Bronchial epithelial cell (primary cell): Measurements from ENCODE around the gene CEP112. TPM values are rescaled to one million over a fixed set of nuclear protein-coding genes. Genes with fewer than 3 reads are reported as not detected.
A peak's percentile ranks its signal among the peaks of the same experiment; 100 is the strongest.

Source experiments
- DNase-seq: peaks from one replicate; pipeline ENCODE4 v3.0.0-alpha.2; 2010; ENCODE audit warnings: low read depth
- FAIRE-seq: peaks from 2 replicates; lab custom pipeline; 2011; peaks lifted over from hg19 to GRCh38; lab: Jason Lieb, UNC
- H3K27me3 ChIP-seq: 2 replicates; pipeline ENCODE4 v1.5.1; 2011; ENCODE audit warnings: low read length; ENCODE audit not compliant: control insufficient read depth, insufficient read depth
- H3K36me3 ChIP-seq: 2 replicates; pipeline ENCODE4 v1.5.1; 2011; ENCODE audit warnings: low read length; ENCODE audit not compliant: control insufficient read depth, insufficient read depth
- H3K4me3 ChIP-seq: 2 replicates; pipeline ENCODE4 v1.5.1; 2011; ENCODE audit warnings: mild to moderate bottlenecking, low read depth, low read length, control low read depth
- total RNA-seq: library from RNA; depleted of rRNA; stranded (reverse); fragments of >200 nt; gene quantifications from 2 replicates; pipeline ENCODE4 v1.2.1, GENCODE V29; 2014
- TF ChIP-seq, protein P1 (sequence below): IDR thresholded peaks from 2 replicates; pipeline ENCODE4 v1.5.1; 2011; ENCODE audit warnings: mild to moderate bottlenecking, moderate library complexity, low read length, control low read depth, inconsistent platforms; ENCODE audit not compliant: insufficient read depth, severe bottlenecking

Gene CEP112
- total RNA-seq, 1 donor from 2014 or later: 2.4 TPM

DNA sequence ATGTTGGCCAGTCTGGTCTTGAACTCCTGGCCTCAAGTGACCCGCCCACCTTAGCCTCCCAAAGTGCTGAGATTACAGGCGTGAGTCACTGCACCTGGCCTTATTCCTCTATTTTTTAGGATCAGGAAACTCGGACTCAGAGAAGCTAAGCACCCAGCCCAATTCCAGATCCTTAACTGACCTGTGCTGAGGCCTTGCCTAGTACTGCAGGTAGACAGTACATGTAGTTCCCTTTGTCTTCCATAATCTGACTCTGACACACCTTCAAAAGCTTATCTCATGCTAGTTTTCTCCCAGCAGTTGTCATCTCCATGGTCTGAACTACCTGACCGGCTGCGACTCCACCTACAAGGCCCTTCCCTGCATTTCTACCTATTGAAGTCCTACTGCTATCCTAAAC lies 564.8 kb downstream of the CEP112 start:
- H3K36me3 ChIP-seq: no peaks in the 10 kb centered on the region
- FAIRE-seq (no peak), DNase-seq (no peak)
- no peaks in the 10 kb centered on the region for H3K27me3 ChIP-seq
- TF ChIP-seq, protein P1, sequence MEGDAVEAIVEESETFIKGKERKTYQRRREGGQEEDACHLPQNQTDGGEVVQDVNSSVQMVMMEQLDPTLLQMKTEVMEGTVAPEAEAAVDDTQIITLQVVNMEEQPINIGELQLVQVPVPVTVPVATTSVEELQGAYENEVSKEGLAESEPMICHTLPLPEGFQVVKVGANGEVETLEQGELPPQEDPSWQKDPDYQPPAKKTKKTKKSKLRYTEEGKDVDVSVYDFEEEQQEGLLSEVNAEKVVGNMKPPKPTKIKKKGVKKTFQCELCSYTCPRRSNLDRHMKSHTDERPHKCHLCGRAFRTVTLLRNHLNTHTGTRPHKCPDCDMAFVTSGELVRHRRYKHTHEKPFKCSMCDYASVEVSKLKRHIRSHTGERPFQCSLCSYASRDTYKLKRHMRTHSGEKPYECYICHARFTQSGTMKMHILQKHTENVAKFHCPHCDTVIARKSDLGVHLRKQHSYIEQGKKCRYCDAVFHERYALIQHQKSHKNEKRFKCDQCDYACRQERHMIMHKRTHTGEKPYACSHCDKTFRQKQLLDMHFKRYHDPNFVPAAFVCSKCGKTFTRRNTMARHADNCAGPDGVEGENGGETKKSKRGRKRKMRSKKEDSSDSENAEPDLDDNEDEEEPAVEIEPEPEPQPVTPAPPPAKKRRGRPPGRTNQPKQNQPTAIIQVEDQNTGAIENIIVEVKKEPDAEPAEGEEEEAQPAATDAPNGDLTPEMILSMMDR: no peak
- no peak overlapping the region for H3K4me3 ChIP-seq

DNA sequence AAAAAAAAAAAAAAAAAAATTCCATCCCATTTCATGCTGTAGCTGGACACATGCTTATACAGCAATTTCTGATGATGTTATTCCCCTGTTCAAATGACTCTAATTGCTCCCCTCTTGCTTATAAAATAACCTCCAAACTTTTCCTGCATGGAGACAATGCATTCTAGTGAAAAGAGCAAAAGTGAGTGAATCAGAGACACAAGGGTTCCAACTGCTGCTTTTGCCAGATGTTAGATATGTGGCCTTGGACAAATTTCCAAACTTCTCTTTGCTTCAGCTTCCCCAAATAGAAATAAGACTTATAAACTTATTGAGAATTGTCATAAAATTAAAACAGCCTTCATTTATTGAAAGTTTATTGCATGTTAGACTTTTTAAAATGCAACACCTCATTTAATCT lies 565.5 kb downstream of the CEP112 start:
- TF ChIP-seq, protein P1: no peak
- H3K36me3 ChIP-seq: no peaks in the 10 kb centered on the region
- no peak for FAIRE-seq
- no peak for DNase-seq
- no peak overlapping the region for H3K4me3 ChIP-seq
- no peaks in the 10 kb centered on the region for H3K27me3 ChIP-seq

DNA sequence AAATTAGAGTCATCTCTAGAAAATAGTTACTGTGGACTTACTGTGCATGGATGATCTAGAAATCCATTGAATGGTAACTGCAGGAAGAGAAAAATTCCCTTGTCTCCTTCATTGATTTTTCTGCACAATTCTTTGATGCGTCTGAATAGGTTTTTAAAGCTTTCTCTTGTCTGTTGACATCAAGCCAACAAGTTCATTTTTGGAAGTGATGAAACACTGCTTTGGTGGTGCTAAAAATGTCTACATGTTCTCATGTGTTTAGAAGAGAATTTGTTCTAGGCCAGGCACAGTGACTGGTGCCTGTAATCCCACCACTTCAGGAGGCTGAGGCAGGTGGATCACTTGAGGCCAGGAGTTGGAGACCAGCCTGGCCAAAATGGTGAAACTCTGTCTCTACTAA lies 573.4 kb downstream of the CEP112 start:
- TF ChIP-seq, protein P1: no peak
- Histone ChIP-seq H3K36me3 (no peaks in the 10 kb centered on the region), H3K4me3 (no peak overlapping the region), H3K27me3 (no peaks in the 10 kb centered on the region)
- DNase-seq (no peak), FAIRE-seq (no peak)

DNA sequence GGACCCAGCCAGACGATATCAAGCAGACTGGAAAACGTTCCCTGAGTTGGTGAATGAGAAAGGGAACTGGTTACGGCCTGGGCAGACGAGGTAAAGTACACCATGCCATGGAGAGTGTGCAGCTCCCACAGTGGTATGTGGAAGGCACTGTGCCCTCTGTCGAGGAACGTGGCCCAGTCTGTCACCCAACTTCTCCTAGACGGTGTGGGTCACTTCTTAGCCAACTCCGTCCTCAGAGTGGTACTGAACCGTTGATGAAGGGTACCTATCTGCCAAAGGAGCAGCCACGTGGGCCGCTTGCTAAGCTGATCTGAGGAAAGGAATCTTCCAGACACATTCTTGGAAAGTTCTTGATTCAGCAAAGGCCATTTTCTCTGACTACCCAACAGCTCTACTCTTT lies 574.4 kb downstream of the CEP112 start:
- FAIRE-seq (peak; percentile 70), DNase-seq (no peak)
- no peaks in the 10 kb centered on the region for H3K27me3 ChIP-seq
- TF ChIP-seq, protein P1: no peak
- no peak overlapping the region for H3K4me3 ChIP-seq
- H3K36me3 ChIP-seq: no peaks in the 10 kb centered on the region

DNA sequence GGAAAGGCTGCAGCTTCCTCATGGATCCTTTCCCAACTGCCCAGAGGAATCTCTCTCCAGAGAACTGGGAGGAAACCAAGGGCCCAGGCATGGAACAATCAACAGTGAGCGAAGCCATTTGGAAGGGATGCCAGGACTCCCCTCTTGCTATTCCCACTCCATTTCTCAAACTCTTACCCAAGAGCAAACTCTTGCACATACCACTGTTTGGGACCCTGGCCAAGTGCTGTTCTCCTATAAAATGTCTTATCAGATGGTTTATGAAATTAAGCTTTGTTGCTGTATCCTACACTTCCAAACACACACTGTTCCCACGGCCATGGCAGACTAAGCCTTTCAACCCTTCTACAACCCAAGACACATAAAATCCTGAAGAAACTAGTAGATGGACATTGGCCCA lies 582.2 kb downstream of the CEP112 start:
- no peak overlapping the region for H3K4me3 ChIP-seq
- FAIRE-seq: no peak
- H3K36me3 ChIP-seq: no peaks in the 10 kb centered on the region
- TF ChIP-seq, protein P1: no peak
- no peak for DNase-seq
- H3K27me3 ChIP-seq: no peaks in the 10 kb centered on the region

DNA sequence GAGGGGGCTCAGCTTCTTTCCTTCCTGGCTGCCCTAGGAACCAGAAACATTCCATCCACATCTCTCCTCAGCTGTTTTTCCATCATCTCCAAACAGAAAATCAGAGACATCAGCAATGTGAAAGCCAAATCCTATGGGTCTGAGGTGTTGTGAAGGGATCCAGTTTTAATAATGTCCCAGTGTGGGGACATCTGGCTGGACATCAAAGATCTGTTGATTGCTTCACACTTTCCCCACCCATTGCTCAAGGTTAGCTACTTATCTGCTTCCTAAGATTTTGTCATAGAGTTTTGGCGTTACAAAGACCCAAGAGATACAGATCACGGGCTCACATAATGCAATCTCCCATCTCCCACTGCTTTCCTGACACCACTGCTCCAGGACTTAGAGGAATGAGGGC lies 582.6 kb downstream of the CEP112 start:
- FAIRE-seq: no peak
- Histone ChIP-seq H3K27me3 (no peaks in the 10 kb centered on the region), H3K4me3 (no peak overlapping the region), H3K36me3 (no peaks in the 10 kb centered on the region)
- TF ChIP-seq, protein P1: no peak
- no peak for DNase-seq
